K562 (cell line): ENCODE measurements around the gene HSPA5. TPM values are rescaled to one million over a fixed set of nuclear protein-coding genes. Genes with fewer than 3 reads are reported as not detected.
A peak's percentile ranks its signal among the peaks of the same experiment; 100 is the strongest.

Experiments used
- FOXP1 ChIP-seq: sonication (generic); formaldehyde crosslinking; IDR thresholded peaks from 2 replicates; pipeline ENCODE4 v1.8.0; 2022; ENCODE audit warnings: mild to moderate bottlenecking, missing genetic modification reagents
- HNRNPK ChIP-seq: fragments of 200-400 bp; formaldehyde crosslinking; IDR thresholded peaks from one replicate; pipeline ENCODE4 v1.6.1; 2018; ENCODE audit warnings: mild to moderate bottlenecking, low read depth, low read length; ENCODE audit not compliant: poor library complexity, severe bottlenecking
- KAT7 ChIP-seq: sonication (generic); formaldehyde crosslinking; IDR thresholded peaks from 2 replicates; pipeline ENCODE4 v1.8.0; 2022; ENCODE audit warnings: missing genetic modification reagents, mild to moderate bottlenecking, borderline replicate concordance
- KAT8 ChIP-seq: fragments of 450-650 bp; IDR thresholded peaks from 2 replicates; pipeline ENCODE4 v1.6.1; 2016; ENCODE audit warnings: low read depth, mild to moderate bottlenecking
- MAFF ChIP-seq: IDR thresholded peaks from 2 replicates; pipeline ENCODE4 v1.6.1; 2012; ENCODE audit warnings: low read length, improper control_type of control experiment
- NCOA2 ChIP-seq, 2 experiments: fragments of 450-650 bp; IDR thresholded peaks; 2 replicates each; pipeline ENCODE4 v1.6.1; 2018; ENCODE audit warnings: mild to moderate bottlenecking in 2 of 2, moderate library complexity in 1 of 2; ENCODE audit not compliant: partially characterized antibody in 2 of 2
- POLR3G ChIP-seq: IDR thresholded peaks from 2 replicates; pipeline ENCODE4 v1.6.1; 2011; ENCODE audit not compliant: insufficient read length, insufficient replicate concordance; ENCODE audit errors: extremely low read depth
- PRMT5 ChIP-seq: sonication (generic); formaldehyde crosslinking; IDR thresholded peaks from 2 replicates; pipeline ENCODE4 v1.5.0; 2020; ENCODE audit warnings: missing genetic modification reagents
- RBM25 ChIP-seq: fragments of 200-400 bp; formaldehyde crosslinking; IDR thresholded peaks from 2 replicates; pipeline ENCODE4 v1.6.1; 2018; ENCODE audit warnings: low read length, low read depth, moderate library complexity; ENCODE audit not compliant: severe bottlenecking
- SMARCE1 ChIP-seq: fragments of 450-650 bp; IDR thresholded peaks from 2 replicates; pipeline ENCODE4 v1.7.1; 2016; ENCODE audit warnings: mild to moderate bottlenecking
- TCF3 ChIP-seq: sonication (generic); formaldehyde crosslinking; IDR thresholded peaks from 2 replicates; pipeline ENCODE4 v1.4.0; 2020; ENCODE audit warnings: mild to moderate bottlenecking, missing genetic modification reagents
- TEAD4 ChIP-seq, 2 experiments: sonication (generic) in 1 of 2; formaldehyde crosslinking in 1 of 2; IDR thresholded peaks; 2 replicates each; pipeline versions ENCODE4 v1.6.1 to v1.8.0; 2012 to 2022; ENCODE audit warnings: borderline replicate concordance in 1 of 2, inconsistent platforms in 1 of 2, low read length in 1 of 2, mild to moderate bottlenecking in 1 of 2, missing genetic modification reagents in 1 of 2
- ZBED1 ChIP-seq: IDR thresholded peaks from 2 replicates; pipeline ENCODE4 v1.6.1; 2014
- ZBTB1 ChIP-seq: sonication (generic); formaldehyde crosslinking; IDR thresholded peaks from 2 replicates; pipeline ENCODE4 v1.8.1; 2023; ENCODE audit warnings: missing genetic modification reagents, low read depth, mild to moderate bottlenecking, borderline replicate concordance
- ZNF121 ChIP-seq: sonication (generic); formaldehyde crosslinking; conservative IDR thresholded peaks from 2 replicates; pipeline ENCODE4 v1.8.0; 2022; ENCODE audit warnings: missing genetic modification reagents
- ZNF197 ChIP-seq: fragments of 200-800 bp; sonication (Bioruptor generic); IDR thresholded peaks from 2 replicates; pipeline ENCODE4 v1.6.1; 2016; ENCODE audit warnings: low read depth, missing genetic modification characterization, missing compliant biosample characterization
- ZNF324 ChIP-seq: fragments of 250-450 bp; sonication (Bioruptor Pico); IDR thresholded peaks from 2 replicates; pipeline ENCODE4 v1.4.0; 2020; ENCODE audit warnings: mild to moderate bottlenecking
- ZNF584 ChIP-seq: fragments of 200-800 bp; sonication (Bioruptor generic); IDR thresholded peaks from 2 replicates; pipeline ENCODE4 v1.6.1; 2016; ENCODE audit warnings: low read depth, mild to moderate bottlenecking, missing genetic modification characterization, missing compliant biosample characterization
- ZNF75A ChIP-seq: fragments of 450-650 bp; formaldehyde crosslinking; IDR thresholded peaks from 2 replicates; pipeline ENCODE4 v1.4.0; 2020; ENCODE audit warnings: mild to moderate bottlenecking
- polyA plus RNA-seq, 8 experiments: library from polyadenylated mRNA; depleted of rRNA in 4 of 8; stranded (reverse) in 5 of 8; unstranded in 3 of 8; fragments of >200 nt; fragmentation: Nextera tagmentation in 2 of 8; fragmentation: Illumina TruSeq in 1 of 8; extraction: Ambion mirVana in 2 of 8; extraction: Trizol in 1 of 8; gene quantifications; 2 replicates each; pipeline versions ENCODE4 v1.2.1 to v1.2.3, GENCODE V29; 2011 to 2014; ENCODE audit warnings: inconsistent platforms in 1 of 8, missing spikeins in 1 of 8
- total RNA-seq, 7 experiments: library from RNA; depleted of rRNA in 6 of 7; stranded (reverse); fragments of >200 nt in 6 of 7; fragmentation: Illumina TruSeq in 2 of 7; extraction: Trizol in 2 of 7; gene quantifications; 2 replicates each; pipeline versions ENCODE4 v1.2.1 to v1.2.3, GENCODE V29; 2011 to 2021; ENCODE audit warnings: low replicate concordance in 1 of 7
- TF ChIP-seq, protein P1 (sequence below): fragments of 250-450 bp; sonication (Bioruptor Pico); IDR thresholded peaks from 2 replicates; pipeline ENCODE4 v1.4.0; 2020; ENCODE audit warnings: mild to moderate bottlenecking, moderate library complexity, borderline replicate concordance
- TF ChIP-seq, protein P2 (sequence below): fragments of 250-450 bp; sonication (Bioruptor Pico); IDR thresholded peaks from 2 replicates; pipeline ENCODE4 v1.8.0; 2022; ENCODE audit warnings: inconsistent platforms
- TF ChIP-seq, protein P3 (sequence below): fragments of 450-650 bp; IDR thresholded peaks from 2 replicates; pipeline ENCODE4 v1.6.1; 2016; ENCODE audit warnings: borderline replicate concordance

HSPA5 gene
- total and polyA plus RNA-seq, 9 of the 15 experiments (the other 6 are each of a cell fraction or from before 2014, with no cell fraction given), result 48.0 to 265 (median 113) TPM

DNA sequence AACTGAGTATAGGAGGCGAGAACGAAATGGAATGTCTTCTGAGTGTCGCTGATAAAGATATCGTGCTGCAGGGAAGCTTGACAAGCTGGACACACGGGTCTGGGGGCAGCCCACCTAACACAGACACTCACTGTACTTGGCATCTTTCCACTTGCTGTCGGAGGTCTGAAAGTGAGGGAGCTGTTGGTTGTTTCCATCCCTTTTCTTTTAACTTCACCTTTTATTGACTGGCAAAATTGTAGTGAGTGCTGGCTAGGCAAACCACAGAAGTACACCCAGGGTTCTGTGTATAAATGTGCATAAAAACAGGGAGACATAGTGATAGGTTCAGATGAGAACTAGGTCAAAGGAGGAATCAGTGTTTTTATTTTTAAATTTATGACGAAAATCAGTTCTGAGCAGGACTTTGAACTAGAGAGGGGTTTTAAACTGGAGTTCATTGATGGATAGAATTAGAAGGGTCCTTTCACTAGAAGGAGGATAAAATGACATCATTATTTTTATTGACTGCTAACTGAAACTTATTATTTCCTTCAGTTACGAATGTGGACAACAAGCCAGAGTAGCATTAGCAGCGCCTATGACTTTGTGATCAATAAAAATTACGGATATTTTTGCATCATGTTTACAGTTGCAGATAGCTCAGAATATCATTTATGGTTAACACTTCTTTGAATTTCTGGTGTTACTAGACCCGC, 21.3 kb upstream of the HSPA5 start (continued):
- TF ChIP-seq KAT7 (0 out of 2 replicates have a peak, but pooled peaks have one; percentile 2), TCF3 (CRISPR knock-in tag) (peak; percentile 37; the same call in 1 of the 2 replicates), TEAD4 (IDR thresholded peaks at IDR 0.05; ENCODE audit: low read length) (no peak), TEAD4 (CRISPR knock-in tag; IDR thresholded peaks at IDR 0.05; ENCODE audit: borderline replicate concordance) (0 out of 2 replicates have a peak, but pooled peaks have one; percentile 64), RBM25 (no peak), ZNF75A (no peak), FOXP1 (CRISPR knock-in tag) (0 out of 2 replicates have a peak, but pooled peaks have one; percentile 3), MAFF (no peak), PRMT5 (CRISPR knock-in tag) (no peak), ZNF121 (no peak), ZBTB1 (no peak), KAT8 (no peak), SMARCE1 (0 out of 2 replicates have a peak, but pooled peaks have one; percentile 63), ZNF197 (CRISPR knock-in tag) (no peak), NCOA2 (IDR thresholded peaks at IDR 0.05; ENCODE audit: partially characterized antibody in 2 of 2) (peak in 1 of 2 experiments; percentile 20), ZNF324 (no peak), ZNF584 (CRISPR knock-in tag) (no peak), HNRNPK (no peak), ZBED1 (no peak), POLR3G (no peak)
- TF ChIP-seq, protein P1, sequence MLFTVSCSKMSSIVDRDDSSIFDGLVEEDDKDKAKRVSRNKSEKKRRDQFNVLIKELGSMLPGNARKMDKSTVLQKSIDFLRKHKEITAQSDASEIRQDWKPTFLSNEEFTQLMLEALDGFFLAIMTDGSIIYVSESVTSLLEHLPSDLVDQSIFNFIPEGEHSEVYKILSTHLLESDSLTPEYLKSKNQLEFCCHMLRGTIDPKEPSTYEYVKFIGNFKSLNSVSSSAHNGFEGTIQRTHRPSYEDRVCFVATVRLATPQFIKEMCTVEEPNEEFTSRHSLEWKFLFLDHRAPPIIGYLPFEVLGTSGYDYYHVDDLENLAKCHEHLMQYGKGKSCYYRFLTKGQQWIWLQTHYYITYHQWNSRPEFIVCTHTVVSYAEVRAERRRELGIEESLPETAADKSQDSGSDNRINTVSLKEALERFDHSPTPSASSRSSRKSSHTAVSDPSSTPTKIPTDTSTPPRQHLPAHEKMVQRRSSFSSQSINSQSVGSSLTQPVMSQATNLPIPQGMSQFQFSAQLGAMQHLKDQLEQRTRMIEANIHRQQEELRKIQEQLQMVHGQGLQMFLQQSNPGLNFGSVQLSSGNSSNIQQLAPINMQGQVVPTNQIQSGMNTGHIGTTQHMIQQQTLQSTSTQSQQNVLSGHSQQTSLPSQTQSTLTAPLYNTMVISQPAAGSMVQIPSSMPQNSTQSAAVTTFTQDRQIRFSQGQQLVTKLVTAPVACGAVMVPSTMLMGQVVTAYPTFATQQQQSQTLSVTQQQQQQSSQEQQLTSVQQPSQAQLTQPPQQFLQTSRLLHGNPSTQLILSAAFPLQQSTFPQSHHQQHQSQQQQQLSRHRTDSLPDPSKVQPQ (CRISPR knock-in tag), result no peak
- TF ChIP-seq, protein P2, sequence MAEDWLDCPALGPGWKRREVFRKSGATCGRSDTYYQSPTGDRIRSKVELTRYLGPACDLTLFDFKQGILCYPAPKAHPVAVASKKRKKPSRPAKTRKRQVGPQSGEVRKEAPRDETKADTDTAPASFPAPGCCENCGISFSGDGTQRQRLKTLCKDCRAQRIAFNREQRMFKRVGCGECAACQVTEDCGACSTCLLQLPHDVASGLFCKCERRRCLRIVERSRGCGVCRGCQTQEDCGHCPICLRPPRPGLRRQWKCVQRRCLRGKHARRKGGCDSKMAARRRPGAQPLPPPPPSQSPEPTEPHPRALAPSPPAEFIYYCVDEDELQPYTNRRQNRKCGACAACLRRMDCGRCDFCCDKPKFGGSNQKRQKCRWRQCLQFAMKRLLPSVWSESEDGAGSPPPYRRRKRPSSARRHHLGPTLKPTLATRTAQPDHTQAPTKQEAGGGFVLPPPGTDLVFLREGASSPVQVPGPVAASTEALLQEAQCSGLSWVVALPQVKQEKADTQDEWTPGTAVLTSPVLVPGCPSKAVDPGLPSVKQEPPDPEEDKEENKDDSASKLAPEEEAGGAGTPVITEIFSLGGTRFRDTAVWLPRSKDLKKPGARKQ, result no peak
- TF ChIP-seq, protein P3, sequence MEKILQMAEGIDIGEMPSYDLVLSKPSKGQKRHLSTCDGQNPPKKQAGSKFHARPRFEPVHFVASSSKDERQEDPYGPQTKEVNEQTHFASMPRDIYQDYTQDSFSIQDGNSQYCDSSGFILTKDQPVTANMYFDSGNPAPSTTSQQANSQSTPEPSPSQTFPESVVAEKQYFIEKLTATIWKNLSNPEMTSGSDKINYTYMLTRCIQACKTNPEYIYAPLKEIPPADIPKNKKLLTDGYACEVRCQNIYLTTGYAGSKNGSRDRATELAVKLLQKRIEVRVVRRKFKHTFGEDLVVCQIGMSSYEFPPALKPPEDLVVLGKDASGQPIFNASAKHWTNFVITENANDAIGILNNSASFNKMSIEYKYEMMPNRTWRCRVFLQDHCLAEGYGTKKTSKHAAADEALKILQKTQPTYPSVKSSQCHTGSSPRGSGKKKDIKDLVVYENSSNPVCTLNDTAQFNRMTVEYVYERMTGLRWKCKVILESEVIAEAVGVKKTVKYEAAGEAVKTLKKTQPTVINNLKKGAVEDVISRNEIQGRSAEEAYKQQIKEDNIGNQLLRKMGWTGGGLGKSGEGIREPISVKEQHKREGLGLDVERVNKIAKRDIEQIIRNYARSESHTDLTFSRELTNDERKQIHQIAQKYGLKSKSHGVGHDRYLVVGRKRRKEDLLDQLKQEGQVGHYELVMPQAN, result peak; percentile 3; the same call in 1 of the 2 replicates
